OCI-LY1 (cell line): ENCODE measurements around the gene RPS8.
A peak's percentile ranks its signal among the peaks of the same experiment; 100 is the strongest.

ENCODE experiments used
- H2AFZ ChIP-seq: fragments of 200-600 bp; sonication (generic), shearing (Covaris generic); 2 replicates; pipeline ENCODE4 v1.6.0; 2014; ENCODE audit warnings: antibody characterized with exemption, mild to moderate bottlenecking, low read length
- H3F3A ChIP-seq: fragments of 200-600 bp; sonication (generic), shearing (Covaris generic); 2 replicates; pipeline ENCODE4 v1.6.0; 2014; ENCODE audit warnings: mild to moderate bottlenecking, antibody characterized with exemption, low read length, moderate library complexity; ENCODE audit not compliant: insufficient read depth
- H3K27ac ChIP-seq: fragments of 200-600 bp; sonication (generic); 2 replicates; pipeline ENCODE4 v1.5.1; 2014; ENCODE audit warnings: low read length, mixed run types, mild to moderate bottlenecking, low read depth; ENCODE audit not compliant: poor library complexity, severe bottlenecking
- H3K27me3 ChIP-seq: fragments of 200-600 bp; sonication (generic); 2 replicates; pipeline ENCODE4 v1.6.0; 2014; ENCODE audit warnings: antibody characterized with exemption, mild to moderate bottlenecking, low read length, moderate library complexity; ENCODE audit not compliant: insufficient read depth
- H3K36me3 ChIP-seq: fragments of 200-600 bp; sonication (generic); 2 replicates; pipeline ENCODE4 v1.6.1; 2014; ENCODE audit warnings: mild to moderate bottlenecking, antibody characterized with exemption, low read length, moderate library complexity, mixed read lengths; ENCODE audit not compliant: insufficient read depth
- H3K4me1 ChIP-seq: fragments of 200-600 bp; sonication (generic); 2 replicates; pipeline ENCODE4 v1.5.1; 2014; ENCODE audit warnings: mild to moderate bottlenecking, low read length, moderate library complexity; ENCODE audit not compliant: insufficient read depth, severe bottlenecking
- H3K4me2 ChIP-seq: fragments of 200-600 bp; sonication (generic), shearing (Covaris generic); 2 replicates; pipeline ENCODE4 v1.6.1; 2014; ENCODE audit warnings: low read length
- H3K4me3 ChIP-seq: fragments of 200-600 bp; sonication (generic); 2 replicates; pipeline ENCODE4 v1.5.1; 2014; ENCODE audit warnings: low read length, low read depth, mild to moderate bottlenecking, mixed read lengths; ENCODE audit not compliant: poor library complexity, severe bottlenecking
- H3K79me2 ChIP-seq: fragments of 200-600 bp; shearing (Covaris generic); 2 replicates; pipeline ENCODE4 v1.6.1; 2016; ENCODE audit warnings: mixed run types, low read length, mixed read lengths; ENCODE audit not compliant: insufficient read depth
- H3K9ac ChIP-seq: fragments of 200-600 bp; sonication (generic), shearing (Covaris generic); 2 replicates; pipeline ENCODE4 v1.6.1; 2014; ENCODE audit warnings: mild to moderate bottlenecking, low read length, mixed read lengths
- H3K9me2 ChIP-seq: fragments of 200-600 bp; sonication (generic), shearing (Covaris generic); 2 replicates; pipeline ENCODE4 v1.6.1; 2014; ENCODE audit warnings: low read depth, mild to moderate bottlenecking, low read length, mixed read lengths
- H3K9me3 ChIP-seq: fragments of 200-600 bp; shearing (Covaris generic); 2 replicates; pipeline ENCODE4 v1.6.1; 2014; ENCODE audit warnings: low read length, mixed read lengths
- H4K20me1 ChIP-seq: fragments of 200-600 bp; sonication (generic), shearing (Covaris generic); 2 replicates; pipeline ENCODE4 v1.6.0; 2016; ENCODE audit warnings: mild to moderate bottlenecking, low read length; ENCODE audit not compliant: insufficient read depth
- EZH2 ChIP-seq: fragments of 200-600 bp; sonication (generic), shearing (Covaris generic); IDR thresholded peaks from 2 replicates; pipeline ENCODE4 v1.8.0; 2017; ENCODE audit warnings: borderline replicate concordance, mixed run types, mild to moderate bottlenecking, antibody characterized with exemption, low read length, moderate library complexity, mixed read lengths
- TF ChIP-seq, protein P1 (sequence below): fragments of 200-600 bp; sonication (generic), shearing (Covaris generic); IDR thresholded peaks from 2 replicates; pipeline ENCODE4 v1.5.1; 2017; ENCODE audit warnings: mild to moderate bottlenecking, antibody characterized with exemption, low read length, moderate library complexity, mixed read lengths

RPS8 gene

DNA sequence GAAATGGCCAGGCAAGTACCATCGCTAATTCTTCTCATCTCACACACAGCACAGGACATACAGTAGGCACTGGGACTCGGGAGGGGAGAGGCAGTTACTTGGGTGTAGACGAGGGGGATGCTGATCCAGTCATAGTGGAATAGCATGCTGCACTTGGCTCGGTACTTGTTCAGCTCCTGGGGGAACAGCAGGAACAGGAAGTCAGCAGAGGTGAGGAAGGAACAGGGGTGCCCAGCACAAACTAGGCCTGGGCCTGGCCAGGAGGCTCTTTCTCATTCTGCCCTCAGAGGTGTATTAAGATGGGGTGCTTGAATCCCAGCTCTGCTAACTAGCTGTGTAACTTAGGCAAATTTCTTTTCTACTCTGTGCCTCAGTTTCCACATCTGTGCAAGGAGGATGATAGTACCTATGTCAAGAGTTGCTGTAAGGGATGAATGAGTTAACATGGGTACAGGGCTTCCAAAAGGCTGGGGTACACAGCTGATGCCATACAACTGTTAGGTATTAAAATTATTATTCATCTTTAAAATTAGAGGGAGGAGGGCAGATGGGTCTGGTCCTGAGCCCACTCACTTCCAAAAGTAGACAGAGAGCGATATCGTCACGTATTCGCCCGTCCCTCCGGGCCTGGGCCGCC is 10.3 kb downstream of the RPS8 start:
- Histone ChIP-seq H3K4me2 (peak overlapping the region; percentile 74), H4K20me1 (no peaks in the 10 kb centered on the region), H3F3A (peaks cover 4% of the 10 kb centered on the region; the same call in 1 of the 2 replicates), H3K4me1 (peaks cover 37% of the 10 kb centered on the region), H2AFZ (no peak overlapping the region), H3K9me2 (no peaks in the 10 kb centered on the region), H3K27me3 (no peaks in the 10 kb centered on the region), H3K9me3 (no peaks in the 10 kb centered on the region), H3K4me3 (peak overlapping the region; percentile 53), H3K9ac (peak overlapping the region; percentile 69), H3K27ac (no peak overlapping the region), H3K79me2 (no peaks in the 10 kb centered on the region), H3K36me3 (peaks cover 15% of the 10 kb centered on the region)
- TF ChIP-seq, protein P1, sequence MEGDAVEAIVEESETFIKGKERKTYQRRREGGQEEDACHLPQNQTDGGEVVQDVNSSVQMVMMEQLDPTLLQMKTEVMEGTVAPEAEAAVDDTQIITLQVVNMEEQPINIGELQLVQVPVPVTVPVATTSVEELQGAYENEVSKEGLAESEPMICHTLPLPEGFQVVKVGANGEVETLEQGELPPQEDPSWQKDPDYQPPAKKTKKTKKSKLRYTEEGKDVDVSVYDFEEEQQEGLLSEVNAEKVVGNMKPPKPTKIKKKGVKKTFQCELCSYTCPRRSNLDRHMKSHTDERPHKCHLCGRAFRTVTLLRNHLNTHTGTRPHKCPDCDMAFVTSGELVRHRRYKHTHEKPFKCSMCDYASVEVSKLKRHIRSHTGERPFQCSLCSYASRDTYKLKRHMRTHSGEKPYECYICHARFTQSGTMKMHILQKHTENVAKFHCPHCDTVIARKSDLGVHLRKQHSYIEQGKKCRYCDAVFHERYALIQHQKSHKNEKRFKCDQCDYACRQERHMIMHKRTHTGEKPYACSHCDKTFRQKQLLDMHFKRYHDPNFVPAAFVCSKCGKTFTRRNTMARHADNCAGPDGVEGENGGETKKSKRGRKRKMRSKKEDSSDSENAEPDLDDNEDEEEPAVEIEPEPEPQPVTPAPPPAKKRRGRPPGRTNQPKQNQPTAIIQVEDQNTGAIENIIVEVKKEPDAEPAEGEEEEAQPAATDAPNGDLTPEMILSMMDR = no peak
- TF ChIP-seq EZH2 = no peak

GRCh38 chr1:44786138-44786840 is 10.9 kb downstream of the RPS8 start:
- peak overlapping the region; percentile 19; the same call in 1 of the 2 replicates for H2AFZ ChIP-seq
- H3K79me2 ChIP-seq = no peaks in the 10 kb centered on the region
- no peaks in the 10 kb centered on the region for H3K27me3 ChIP-seq
- H3K9me2 ChIP-seq = no peaks in the 10 kb centered on the region
- peaks cover 4% of the 10 kb centered on the region; the same call in 1 of the 2 replicates for H3F3A ChIP-seq
- peaks cover 8% of the 10 kb centered on the region for H3K36me3 ChIP-seq
- no peaks in the 10 kb centered on the region for H4K20me1 ChIP-seq
- no peak overlapping the region for H3K27ac ChIP-seq
- peaks cover 37% of the 10 kb centered on the region for H3K4me1 ChIP-seq
- peak overlapping the region; percentile 69 for H3K9ac ChIP-seq
- TF ChIP-seq, protein P1 = peak; percentile 97
- TF ChIP-seq EZH2 = no peak
- peak overlapping the region; percentile 74 for H3K4me2 ChIP-seq
- H3K4me3 ChIP-seq = peak overlapping the region; percentile 53
- H3K9me3 ChIP-seq = no peaks in the 10 kb centered on the region

DNA sequence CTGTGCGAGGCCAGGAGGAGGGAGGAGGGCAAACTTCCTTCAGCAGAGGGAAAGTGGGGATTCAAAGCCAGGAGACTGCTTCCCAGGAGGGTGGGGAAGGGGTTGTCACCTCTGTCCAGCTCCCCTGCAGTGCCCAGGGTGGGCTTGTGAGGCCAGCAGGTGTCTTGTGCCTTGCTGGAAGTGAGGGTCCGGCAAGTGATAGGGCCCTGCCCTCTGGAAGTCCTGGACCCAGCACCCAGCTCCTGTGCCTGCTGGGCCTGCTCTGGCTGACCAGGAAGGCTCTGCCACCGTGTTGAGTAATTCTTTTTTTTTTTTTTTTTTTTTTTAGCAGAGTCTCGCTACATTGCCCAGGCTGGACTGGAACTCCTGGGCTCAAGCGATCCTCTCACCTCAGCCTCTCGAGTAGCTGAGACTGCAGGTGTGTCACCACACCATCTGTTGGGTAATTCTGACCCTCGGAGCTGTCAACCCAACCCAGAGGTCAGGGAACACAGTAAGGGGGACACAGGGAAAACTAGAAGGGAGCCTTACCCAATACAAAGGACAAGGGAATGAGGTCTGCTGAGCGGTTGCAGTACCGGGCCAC is 11.6 kb downstream of the RPS8 start:
- no peaks in the 10 kb centered on the region for H3K27me3 ChIP-seq
- peak overlapping the region; percentile 74 for H3K4me2 ChIP-seq
- H3K4me3 ChIP-seq = peak overlapping the region; percentile 53

More for the DNA sequence above, 11.6 kb downstream of the RPS8 start:
- TF ChIP-seq, protein P1 = no peak
- TF ChIP-seq EZH2 = no peak
- Histone ChIP-seq H3K9me3 (no peaks in the 10 kb centered on the region), H3K27ac (no peak overlapping the region), H3K4me1 (peaks cover 37% of the 10 kb centered on the region), H3K36me3 (0 out of 2 replicates have a peak, but pooled peaks cover 3% of the 10 kb centered on the region), H2AFZ (no peak overlapping the region; the same call in 1 of the 2 replicates), H3F3A (peaks cover 4% of the 10 kb centered on the region; the same call in 1 of the 2 replicates), H3K79me2 (no peaks in the 10 kb centered on the region), H3K9me2 (no peaks in the 10 kb centered on the region), H4K20me1 (no peaks in the 10 kb centered on the region), H3K9ac (peak overlapping the region; percentile 69; the same call in 1 of the 2 replicates)
